Measurements from ENCODE around the gene RAB3C.

RAB3C gene

GRCh38 chr5:58764199-58764598 is 181.3 kb downstream of the RAB3C start:
- TF ChIP-seq CTCF (IDR thresholded peaks at IDR 0.05; ENCODE audit: insufficient read depth, low read depth, low read length, missing control alignments), result no peak
- peak; percentile 71 for DNase-seq (ENCODE audit: low read depth)
- H3K4me3 ChIP-seq (ENCODE audit: low read length), result no peak overlapping the region

- DNase-seq (ENCODE audit: low read depth), result no peak
- no peak for TF ChIP-seq CTCF (IDR thresholded peaks at IDR 0.05; ENCODE audit: insufficient read depth, low read depth, low read length, missing control alignments)
- H3K4me3 ChIP-seq (ENCODE audit: low read length), result no peak overlapping the region
Observed at GRCh38 chr5:58765058-58765457, 182.2 kb downstream of the RAB3C start.

- TF ChIP-seq CTCF (IDR thresholded peaks at IDR 0.05; ENCODE audit: insufficient read depth, low read depth, low read length, missing control alignments), result no peak
- DNase-seq (ENCODE audit: low read depth), result no peak
- H3K4me3 ChIP-seq (ENCODE audit: low read length), result no peak overlapping the region
Observed at GRCh38 chr5:58767104-58767503, 184.2 kb downstream of the RAB3C start.

GRCh38 chr5:58770136-58770535 is 187.3 kb downstream of the RAB3C start:
- DNase-seq (ENCODE audit: low read depth), result no peak
- no peak for TF ChIP-seq CTCF (IDR thresholded peaks at IDR 0.05; ENCODE audit: insufficient read depth, low read depth, low read length, missing control alignments)
- no peak overlapping the region for H3K4me3 ChIP-seq (ENCODE audit: low read length)

- TF ChIP-seq CTCF (IDR thresholded peaks at IDR 0.05; ENCODE audit: insufficient read depth, low read depth, low read length, missing control alignments), result no peak
- no peak overlapping the region for H3K4me3 ChIP-seq (ENCODE audit: low read length)
- no peak for DNase-seq (ENCODE audit: low read depth)
Observed at GRCh38 chr5:58771796-58772195, 188.9 kb downstream of the RAB3C start.

GRCh38 chr5:58773744-58774441 is 191.0 kb downstream of the RAB3C start:
- no peak for DNase-seq (ENCODE audit: low read depth)
- no peak for TF ChIP-seq CTCF (IDR thresholded peaks at IDR 0.05; ENCODE audit: insufficient read depth, low read depth, low read length, missing control alignments)
- H3K4me3 ChIP-seq (ENCODE audit: low read length), result no peak overlapping the region

- DNase-seq (ENCODE audit: low read depth), result no peak
- TF ChIP-seq CTCF (IDR thresholded peaks at IDR 0.05; ENCODE audit: insufficient read depth, low read depth, low read length, missing control alignments), result no peak
- no peak overlapping the region for H3K4me3 ChIP-seq (ENCODE audit: low read length)
Observed at GRCh38 chr5:58774937-58775336, 192.1 kb downstream of the RAB3C start.

All from epithelial cell of esophagus (primary cell).